GM21367 (cell line): Measurements from ENCODE around the gene EEF1B2.
"Not testable (repeated sequence)": the region's sequence is repeated elsewhere in the genome, so short reads cannot be mapped to it uniquely, and the experiment has no call there.

Source experiments
- ATAC-seq: cut with Tn5 transposase; IDR thresholded peaks from one replicate; pipeline ENCODE4 v1.9.1; 2021; ENCODE audit not compliant: unreplicated experiment

Gene EEF1B2

GRCh38 chr2:206159346-206160124 is at the start of gene EEF1B2, which contains the start of gene NDUFS1:
Gene EEF1B2 (plus strand): TSS chr2:206159895. CDS start chr2:206159980, 85 bp downstream.
Gene NDUFS1 (minus strand): TSS chr2:206159444. CDS start chr2:206153678, 5,766 bp downstream.
- ATAC-seq, result peak; percentile 86

GRCh38 chr2:206112108-206112507 is 47.6 kb upstream of the EEF1B2 start:
- no peak for ATAC-seq

GRCh38 chr2:206112846-206113547 is 46.7 kb upstream of the EEF1B2 start:
- ATAC-seq, result no peak

GRCh38 chr2:206115026-206115578 is 44.6 kb upstream of the EEF1B2 start:
- ATAC-seq, result no peak

GRCh38 chr2:206116278-206116677 is 43.4 kb upstream of the EEF1B2 start:
- no peak for ATAC-seq

- ATAC-seq, result not testable (repeated sequence)
Observed at GRCh38 chr2:206122569-206122968, 37.1 kb upstream of the EEF1B2 start.

- no peak for ATAC-seq
Observed at GRCh38 chr2:206125901-206126300, 33.8 kb upstream of the EEF1B2 start.

GRCh38 chr2:206127656-206128055 is 32.0 kb upstream of the EEF1B2 start:
- no peak for ATAC-seq

- no peak for ATAC-seq
Observed at GRCh38 chr2:206143451-206143850, 16.2 kb upstream of the EEF1B2 start.

GRCh38 chr2:206144383-206144782 is 15.3 kb upstream of the EEF1B2 start:
- no peak for ATAC-seq

- no peak for ATAC-seq
Observed at GRCh38 chr2:206145665-206146064, 14.0 kb upstream of the EEF1B2 start.

GRCh38 chr2:206149330-206149729 is 10.4 kb upstream of the EEF1B2 start:
- no peak for ATAC-seq

- ATAC-seq, result no peak
Observed at GRCh38 chr2:206150168-206150567, 9.5 kb upstream of the EEF1B2 start.

GRCh38 chr2:206150631-206151030 is 9.1 kb upstream of the EEF1B2 start:
- no peak for ATAC-seq

- ATAC-seq, result peak; percentile 53
Observed at GRCh38 chr2:206154197-206154596, 5.5 kb upstream of the EEF1B2 start.

GRCh38 chr2:206157014-206157413 is 2.7 kb upstream of the EEF1B2 start:
- ATAC-seq, result not testable (repeated sequence)

GRCh38 chr2:206158563-206159345 is 941 bp upstream of the EEF1B2 start:
- peak; percentile 9 for ATAC-seq

GRCh38 chr2:206160125-206160806 is 571 bp downstream of the EEF1B2 start:
- peak; percentile 52 for ATAC-seq

- no peak for ATAC-seq
Observed at GRCh38 chr2:206160807-206161179, 1.1 kb downstream of the EEF1B2 start.

GRCh38 chr2:206162401-206162800 is 2.7 kb downstream of the EEF1B2 start:
- not testable (repeated sequence) for ATAC-seq
